Measurements from ENCODE around the gene KANTR. TPM values are rescaled to one million over a fixed set of nuclear protein-coding genes. Genes with fewer than 3 reads are reported as not detected.

Gene KANTR, protein sequence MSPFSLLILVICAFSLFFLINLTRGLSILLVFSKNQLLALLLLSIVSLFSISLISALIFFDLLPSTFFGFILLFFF
- total RNA-seq, result 1 to 10 TPM; 3.4 to 4.1 (median 3.6) TPM

DNA sequence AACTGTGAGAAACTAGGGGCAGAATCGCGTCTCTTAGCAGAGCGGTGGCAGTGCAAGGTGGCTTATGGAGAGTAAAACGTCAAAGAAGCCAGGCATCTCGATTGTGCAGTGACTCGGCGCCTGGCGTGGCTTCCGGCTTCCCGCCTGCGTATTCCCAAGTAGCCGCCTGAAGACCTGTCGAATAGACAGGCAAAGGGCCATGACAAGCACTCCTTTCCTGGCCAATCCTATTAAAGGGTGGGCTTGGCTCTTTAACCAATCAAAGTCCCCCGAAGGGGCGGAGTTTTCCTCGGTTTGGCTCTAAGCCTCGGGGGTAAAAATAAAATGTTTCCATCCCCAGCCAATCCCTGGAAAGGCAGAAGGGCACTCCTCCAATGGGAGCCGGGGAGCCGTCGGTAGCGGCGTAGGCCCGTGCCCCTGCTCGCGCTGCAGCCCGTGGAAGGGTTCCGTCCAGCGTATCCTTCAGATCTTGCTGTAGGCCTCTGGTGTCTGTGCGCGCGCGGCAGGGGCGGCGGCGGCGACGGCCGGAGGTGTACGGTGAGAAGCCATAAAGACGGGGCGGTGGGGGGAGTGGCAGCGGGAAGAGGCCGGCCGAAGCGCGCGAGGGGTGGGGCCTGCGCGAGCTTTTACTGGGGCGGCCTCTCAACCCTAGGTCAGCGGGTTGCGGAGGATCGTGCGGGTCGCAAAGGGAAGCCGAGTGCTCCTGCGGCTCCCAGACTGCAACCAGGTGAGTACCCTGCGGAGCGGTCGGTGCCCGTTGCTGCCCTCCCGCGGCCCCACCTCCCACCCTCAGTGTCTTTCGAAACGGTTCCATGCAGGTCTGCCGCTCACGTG is at the start of gene KANTR:
Gene KANTR (plus strand): TSS at position 395 of the 834 bp plus-strand sequence. CDS start 30,131 bp downstream, outside the sequence.
- H3K36me3 Mint-ChIP-seq (ENCODE audit: insufficient read depth), result no peaks in the 10 kb centered on the region
- H3K27me3 Mint-ChIP-seq (ENCODE audit: low read depth), result no peaks in the 10 kb centered on the region
- DNase-seq (peak; percentile 65), ATAC-seq (peak; percentile 87 to 90)
- peak within 1 kb of the TSS; percentile 88 for H3K4me3 Mint-ChIP-seq
- H3K4me1 Mint-ChIP-seq (ENCODE audit: low read depth), result peaks cover 22% of the 10 kb centered on the region
- H3K9me3 Mint-ChIP-seq, result no peaks in the 10 kb centered on the region

DNA sequence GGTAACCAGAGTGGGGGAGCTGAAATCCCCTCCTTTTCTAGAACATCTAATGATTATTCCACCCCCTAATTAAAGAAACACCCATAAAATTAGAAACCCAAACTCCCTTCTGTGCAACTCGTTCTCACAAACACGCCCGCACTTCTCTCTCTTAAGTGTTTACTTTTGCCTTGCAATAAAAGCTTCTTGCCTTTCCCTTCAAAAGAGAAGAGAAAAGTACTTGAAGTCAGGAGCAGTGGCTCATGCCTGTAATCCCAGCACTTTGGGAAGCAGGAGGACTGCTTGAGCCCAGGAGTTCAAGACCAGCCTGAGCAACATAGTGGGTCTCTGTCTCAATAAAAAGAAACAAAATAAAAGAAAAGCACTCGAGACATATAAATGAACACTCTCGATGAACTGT is 48.9 kb upstream of the KANTR start:
- Mint-ChIP-seq H3K9me3 (no peaks in the 10 kb centered on the region), H3K4me3 (no peak overlapping the region), H3K36me3 (ENCODE audit: insufficient read depth) (no peaks in the 10 kb centered on the region), H3K27me3 (ENCODE audit: low read depth) (peaks cover 3% of the 10 kb centered on the region), H3K4me1 (ENCODE audit: low read depth) (peaks cover 3% of the 10 kb centered on the region)
- DNase-seq (no peak), ATAC-seq (no peak)

DNA sequence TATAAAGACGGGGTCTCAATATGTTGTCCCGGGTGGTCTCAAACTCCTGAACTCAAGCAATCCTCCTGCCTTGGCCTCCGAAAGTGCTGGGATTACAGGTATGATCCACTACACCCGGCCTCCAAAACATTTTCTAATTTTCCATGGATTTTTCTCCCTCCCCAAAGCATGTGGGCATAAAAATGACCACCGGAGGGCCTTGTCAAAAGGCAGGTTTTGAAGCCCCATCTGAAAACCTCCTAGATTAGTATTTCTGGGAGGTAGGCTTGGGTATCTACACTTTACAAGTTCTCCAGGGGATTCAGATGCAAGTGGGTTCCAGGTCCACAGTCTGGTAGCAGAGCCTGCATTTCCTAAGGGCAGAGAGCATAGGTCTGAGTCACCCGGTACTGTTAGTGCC is 46.7 kb upstream of the KANTR start:
- H3K36me3 Mint-ChIP-seq (ENCODE audit: insufficient read depth), result no peaks in the 10 kb centered on the region
- no peak overlapping the region for H3K4me3 Mint-ChIP-seq
- no peak for ATAC-seq
- H3K4me1 Mint-ChIP-seq (ENCODE audit: low read depth), result peaks cover 3% of the 10 kb centered on the region
- peaks cover 7% of the 10 kb centered on the region for H3K27me3 Mint-ChIP-seq (ENCODE audit: low read depth)
- H3K9me3 Mint-ChIP-seq, result no peaks in the 10 kb centered on the region
- no peak for DNase-seq

DNA sequence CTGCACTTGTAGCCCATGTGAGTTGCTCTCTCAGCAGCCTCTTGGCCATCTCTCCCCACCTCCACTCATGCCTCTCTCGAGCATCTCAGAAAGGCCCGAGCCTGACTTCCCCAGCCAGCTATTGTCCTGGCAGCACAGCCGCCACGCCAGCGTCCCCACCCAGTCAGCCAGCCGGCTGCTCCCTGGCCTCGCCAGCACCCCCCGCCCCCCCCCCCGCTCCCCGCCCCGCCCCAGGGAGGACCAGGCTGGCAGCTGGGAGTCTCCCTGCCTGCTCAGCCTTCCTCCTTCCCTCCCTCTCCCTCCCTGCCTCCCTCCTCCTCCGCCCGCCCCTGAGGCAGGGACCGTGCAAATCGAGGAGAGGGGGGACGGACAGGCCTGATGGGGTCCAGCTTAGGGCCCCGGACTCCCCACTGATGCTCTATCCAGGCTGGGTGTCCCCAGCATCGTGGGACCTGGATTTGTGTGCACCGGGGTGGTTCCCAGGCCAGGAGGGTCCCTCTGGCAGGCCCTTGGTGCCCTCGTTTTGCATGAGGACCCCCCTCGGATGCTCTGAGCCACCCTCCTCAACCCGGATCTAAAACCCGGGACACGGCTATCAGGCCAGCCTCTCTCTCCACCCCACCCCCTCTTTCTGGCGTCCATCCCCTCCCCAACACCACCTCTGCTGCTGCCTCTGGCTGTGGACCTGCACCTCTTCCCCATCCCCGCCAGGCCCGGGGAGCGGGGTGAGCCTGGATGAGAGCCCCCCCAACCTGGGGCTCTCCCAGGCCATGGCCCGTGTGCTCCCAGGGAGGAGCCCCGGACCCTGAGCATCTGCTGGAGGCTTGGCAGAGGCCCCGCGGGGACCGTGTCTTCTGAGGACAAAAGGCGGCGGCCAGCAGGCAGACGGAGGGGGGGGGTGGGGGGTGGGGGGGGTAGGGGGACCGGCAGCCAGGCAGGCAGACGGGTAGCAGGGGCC is 45.5 kb upstream of the KANTR start, which contains the start of gene GPR173:
Gene GPR173 (plus strand): TSS at position 621 of the 958 bp plus-strand sequence. CDS start 27,833 bp downstream, outside the sequence.
- H3K4me3 Mint-ChIP-seq, result no peak within 1 kb of the TSS
- H3K36me3 Mint-ChIP-seq (ENCODE audit: insufficient read depth), result no peaks in the 10 kb centered on the region
- H3K9me3 Mint-ChIP-seq, result no peaks in the 10 kb centered on the region
- peaks cover 3% of the 10 kb centered on the region for H3K4me1 Mint-ChIP-seq (ENCODE audit: low read depth)
- ATAC-seq (peak in 1 of 2 donors; percentile 18), DNase-seq (no peak)
- H3K27me3 Mint-ChIP-seq (ENCODE audit: low read depth), result peaks cover 7% of the 10 kb centered on the region

DNA sequence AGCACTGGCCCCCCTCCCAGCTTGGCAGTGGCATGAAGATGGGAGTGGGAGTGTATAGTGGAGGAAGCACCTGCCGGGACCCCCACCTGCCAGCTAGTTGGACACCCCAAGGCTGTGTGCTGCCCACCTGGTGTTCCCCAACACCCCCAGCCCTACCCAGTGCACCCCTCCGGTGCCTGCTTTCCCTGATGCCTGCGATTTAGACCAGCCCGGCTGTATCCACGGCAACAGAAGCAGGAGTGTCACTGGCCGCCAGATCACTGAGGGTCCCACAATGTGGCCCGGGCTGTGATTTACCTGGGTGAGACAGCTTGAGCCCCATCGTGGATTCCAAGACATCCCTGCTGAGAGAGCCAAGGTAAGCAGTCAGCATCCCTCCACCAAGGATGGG is 44.8 kb upstream of the KANTR start:
- Mint-ChIP-seq H3K4me3 (no peak overlapping the region), H3K36me3 (ENCODE audit: insufficient read depth) (no peaks in the 10 kb centered on the region), H3K4me1 (ENCODE audit: low read depth) (peaks cover 3% of the 10 kb centered on the region), H3K27me3 (ENCODE audit: low read depth) (peaks cover 7% of the 10 kb centered on the region), H3K9me3 (no peaks in the 10 kb centered on the region)
- ATAC-seq (no peak), DNase-seq (no peak)

DNA sequence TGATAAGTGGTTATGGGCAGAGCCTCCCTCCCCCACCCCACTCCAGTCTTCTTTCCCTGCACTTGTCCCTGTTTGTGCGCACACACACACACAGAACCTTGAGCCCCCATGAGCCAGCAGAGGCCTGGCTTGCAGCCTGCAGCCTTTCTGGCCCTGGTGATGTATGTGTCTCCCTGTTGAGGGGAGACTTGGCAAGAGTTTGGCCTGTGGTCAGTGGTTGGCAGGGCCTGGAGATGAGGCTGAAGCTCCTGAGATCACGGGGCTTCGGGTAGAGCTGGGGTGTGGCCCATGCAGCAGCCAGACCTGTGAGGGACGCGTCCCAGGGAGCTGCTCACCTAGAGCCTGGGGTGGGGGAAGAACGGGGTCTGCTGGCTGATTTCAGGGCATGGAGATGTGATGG is 43.1 kb upstream of the KANTR start:
- Mint-ChIP-seq H3K27me3 (ENCODE audit: low read depth) (peaks cover 7% of the 10 kb centered on the region), H3K4me3 (no peak overlapping the region), H3K9me3 (no peaks in the 10 kb centered on the region), H3K36me3 (ENCODE audit: insufficient read depth) (no peaks in the 10 kb centered on the region), H3K4me1 (ENCODE audit: low read depth) (peaks cover 3% of the 10 kb centered on the region)
- no peak for DNase-seq
- ATAC-seq, result no peak

DNA sequence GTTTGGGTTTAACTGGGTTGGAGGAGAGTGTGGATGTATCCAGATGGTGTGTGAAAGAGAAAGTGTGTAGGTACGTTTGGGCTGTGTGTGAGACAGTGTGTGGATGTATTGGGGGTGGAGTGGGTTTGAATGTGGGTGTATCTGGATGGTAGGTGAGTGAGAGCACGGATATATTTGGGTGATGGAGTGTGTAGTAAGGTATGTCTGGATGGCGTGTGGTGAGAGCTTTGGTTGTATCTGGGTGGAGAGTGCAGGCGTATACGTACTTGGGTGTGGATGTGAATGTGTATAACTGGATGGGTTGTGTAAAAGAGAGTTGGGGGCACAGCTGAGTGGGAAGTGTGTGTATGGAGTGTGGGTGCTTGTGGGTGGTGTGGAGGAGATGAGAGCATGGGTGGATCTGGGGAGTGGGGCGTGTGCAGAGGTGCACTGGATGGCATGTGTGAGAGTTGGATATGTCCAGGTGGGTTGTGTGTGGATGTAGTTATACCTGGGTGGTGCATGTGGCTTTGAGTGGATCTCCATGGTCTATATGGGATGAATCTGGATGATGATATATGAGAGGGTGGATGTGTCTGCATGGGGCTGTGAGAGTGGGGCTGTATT is 38.6 kb upstream of the KANTR start:
- H3K27me3 Mint-ChIP-seq (ENCODE audit: low read depth), result peaks cover 2% of the 10 kb centered on the region
- no peaks in the 10 kb centered on the region for H3K4me1 Mint-ChIP-seq (ENCODE audit: low read depth)
- no peaks in the 10 kb centered on the region for H3K9me3 Mint-ChIP-seq
- H3K4me3 Mint-ChIP-seq, result no peak overlapping the region
- H3K36me3 Mint-ChIP-seq (ENCODE audit: insufficient read depth), result no peaks in the 10 kb centered on the region
- DNase-seq, result no peak
- ATAC-seq, result no peak

DNA sequence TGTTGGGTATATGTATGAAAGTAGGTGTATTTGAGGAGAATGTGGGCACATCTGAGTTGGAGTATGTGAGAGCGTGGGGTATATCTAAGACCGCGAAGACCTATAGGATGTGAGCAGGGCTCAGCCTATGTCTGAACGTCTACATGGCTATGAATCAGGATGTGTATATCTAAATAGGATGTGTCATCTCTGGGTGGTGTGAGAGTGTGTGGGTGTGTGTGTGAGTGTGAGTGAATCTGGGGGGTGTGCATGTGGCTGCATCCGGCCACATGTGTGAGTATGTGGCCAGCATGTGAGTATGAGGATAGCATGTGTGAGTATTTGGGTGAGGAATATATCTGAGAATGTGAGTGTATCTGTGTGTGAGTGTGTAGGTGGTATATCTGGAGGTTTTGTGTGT is 37.6 kb upstream of the KANTR start:
- no peaks in the 10 kb centered on the region for H3K9me3 Mint-ChIP-seq
- no peaks in the 10 kb centered on the region for H3K4me1 Mint-ChIP-seq (ENCODE audit: low read depth)
- H3K4me3 Mint-ChIP-seq, result no peak overlapping the region
- H3K27me3 Mint-ChIP-seq (ENCODE audit: low read depth), result no peaks in the 10 kb centered on the region
- ATAC-seq (peak; percentile 34 to 69), DNase-seq (no peak)
- no peaks in the 10 kb centered on the region for H3K36me3 Mint-ChIP-seq (ENCODE audit: insufficient read depth)

DNA sequence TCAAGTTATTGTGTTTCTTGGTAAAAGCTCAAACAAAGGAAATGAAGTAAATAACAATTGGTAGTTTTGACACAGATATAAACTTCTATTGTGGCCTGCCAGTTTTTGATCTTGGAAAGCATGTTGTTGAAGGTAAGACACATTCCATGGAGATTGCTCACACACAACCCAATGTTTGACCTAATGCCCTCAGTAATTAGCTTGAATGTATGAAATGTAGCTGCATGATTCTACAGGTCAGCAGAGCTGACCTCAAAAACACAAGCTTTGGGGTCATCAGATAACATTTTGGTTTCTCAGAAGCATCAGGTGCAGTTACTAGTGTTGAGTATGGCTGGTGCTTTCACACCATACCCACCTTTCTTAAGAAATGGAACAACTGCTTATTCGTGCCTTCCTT is 28.8 kb upstream of the KANTR start:
- Mint-ChIP-seq H3K9me3 (no peaks in the 10 kb centered on the region), H3K27me3 (ENCODE audit: low read depth) (no peaks in the 10 kb centered on the region), H3K4me3 (no peak overlapping the region), H3K4me1 (ENCODE audit: low read depth) (no peaks in the 10 kb centered on the region), H3K36me3 (ENCODE audit: insufficient read depth) (no peaks in the 10 kb centered on the region)
- ATAC-seq (no peak), DNase-seq (no peak)

DNA sequence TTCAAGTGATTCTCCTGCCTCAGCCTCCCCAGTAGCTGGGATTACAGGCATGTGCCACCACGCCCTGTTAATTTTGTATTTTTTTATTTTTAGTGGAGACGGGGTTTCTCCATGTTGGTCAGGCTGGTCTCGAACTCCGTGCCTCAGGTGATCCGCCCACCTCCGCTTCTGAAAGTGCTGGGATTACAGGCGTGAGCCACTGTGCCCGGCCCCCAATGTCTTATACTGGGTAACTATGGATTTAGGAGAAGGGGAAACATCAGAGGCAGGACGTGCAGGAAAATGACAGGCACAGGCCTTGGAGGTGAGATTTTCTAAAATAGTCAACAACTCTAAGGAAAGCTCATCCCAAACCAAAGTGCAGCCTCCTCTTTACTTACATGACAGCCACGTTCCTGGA is 22.9 kb upstream of the KANTR start:
- DNase-seq (no peak), ATAC-seq (no peak)
- peaks cover 17% of the 10 kb centered on the region for H3K4me1 Mint-ChIP-seq (ENCODE audit: low read depth)
- H3K9me3 Mint-ChIP-seq, result no peaks in the 10 kb centered on the region
- no peak overlapping the region for H3K4me3 Mint-ChIP-seq
- no peaks in the 10 kb centered on the region for H3K27me3 Mint-ChIP-seq (ENCODE audit: low read depth)
- no peaks in the 10 kb centered on the region for H3K36me3 Mint-ChIP-seq (ENCODE audit: insufficient read depth)

DNA sequence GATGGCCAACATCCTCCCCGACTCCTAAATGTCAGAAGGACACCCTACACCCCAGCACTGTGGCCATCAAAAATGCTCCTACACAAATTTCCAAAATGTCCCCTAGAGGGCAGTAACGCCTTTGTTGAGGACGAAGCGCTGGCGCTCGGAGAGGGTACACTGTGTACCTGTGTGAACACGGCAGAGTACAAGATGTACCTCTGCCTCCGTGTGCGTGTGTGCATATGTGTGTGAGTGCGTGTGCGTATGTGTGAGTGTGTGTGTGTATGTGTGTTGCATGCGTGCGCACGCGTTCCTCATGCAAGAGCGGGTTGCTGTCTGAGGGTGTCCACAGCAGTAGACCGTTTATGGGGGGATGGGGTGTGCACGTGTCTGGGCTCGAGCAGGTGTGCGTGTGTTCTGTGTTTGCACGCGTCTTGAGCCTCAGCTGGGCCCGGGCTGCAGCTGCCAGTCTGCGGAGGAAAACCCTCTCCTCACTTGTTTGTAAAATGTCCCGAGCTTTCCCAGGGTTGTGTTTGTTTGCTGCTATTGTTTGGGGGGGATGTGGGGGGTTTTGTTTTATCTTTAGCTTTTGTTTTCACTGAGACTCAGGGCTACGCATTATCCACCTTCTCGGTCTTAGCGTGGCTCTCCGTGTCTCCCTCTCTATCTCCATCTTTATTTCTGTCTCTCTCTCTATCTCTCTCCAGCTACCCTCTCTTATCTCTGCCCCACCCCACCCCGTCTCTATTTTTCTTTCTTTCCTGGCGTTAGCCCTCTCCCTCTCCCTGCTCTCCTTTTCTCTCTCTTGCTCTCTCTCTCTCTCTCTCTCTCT is 22.1 kb upstream of the KANTR start:
- DNase-seq, result peak; percentile 62

DNA sequence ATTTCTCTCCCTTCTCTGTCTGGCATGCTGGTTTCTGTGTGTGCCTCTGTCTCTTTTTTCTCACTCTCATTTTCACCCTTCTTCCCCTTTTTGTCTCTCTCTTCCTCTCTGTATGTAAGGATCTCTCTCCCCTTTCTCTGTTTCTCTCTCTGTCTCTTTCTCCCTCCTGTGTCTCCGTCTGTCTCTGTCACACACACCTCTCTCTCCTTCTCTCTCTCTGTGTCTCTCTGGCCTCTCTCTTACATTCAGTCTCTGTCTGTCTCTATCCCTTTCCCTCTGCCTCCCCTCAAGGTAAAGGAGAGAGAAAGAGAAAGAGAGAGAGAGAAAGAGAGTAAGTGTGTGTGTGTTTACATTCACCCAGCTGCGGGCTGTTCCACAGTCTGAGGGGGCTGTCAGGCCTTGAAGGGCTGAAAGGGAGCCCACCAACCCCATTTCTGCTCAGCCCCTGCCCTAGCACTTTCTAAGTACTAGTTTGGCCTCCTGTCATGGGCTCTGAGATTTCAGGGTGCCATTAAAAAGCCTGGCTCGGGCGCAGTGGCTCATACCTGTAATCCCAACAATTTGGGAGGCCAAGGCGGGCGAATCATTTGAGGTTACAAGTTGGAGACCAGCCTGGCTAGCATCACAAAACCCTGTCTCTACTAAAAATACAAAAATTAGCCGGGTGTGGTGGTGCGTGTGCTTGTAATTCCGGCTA is 21.4 kb upstream of the KANTR start:
- peak overlapping the region; percentile 80 for H3K4me3 Mint-ChIP-seq
- no peak for DNase-seq
- peaks cover 17% of the 10 kb centered on the region for H3K4me1 Mint-ChIP-seq (ENCODE audit: low read depth)
- no peaks in the 10 kb centered on the region for H3K9me3 Mint-ChIP-seq
- ATAC-seq, result peak; percentile 2
- no peaks in the 10 kb centered on the region for H3K36me3 Mint-ChIP-seq (ENCODE audit: insufficient read depth)
- no peaks in the 10 kb centered on the region for H3K27me3 Mint-ChIP-seq (ENCODE audit: low read depth)

More for the DNA sequence above, 22.1 kb upstream of the KANTR start:
- Mint-ChIP-seq H3K36me3 (ENCODE audit: insufficient read depth) (no peaks in the 10 kb centered on the region), H3K4me1 (ENCODE audit: low read depth) (peaks cover 17% of the 10 kb centered on the region), H3K4me3 (peak overlapping the region; percentile 80), H3K27me3 (ENCODE audit: low read depth) (no peaks in the 10 kb centered on the region), H3K9me3 (no peaks in the 10 kb centered on the region)
- ATAC-seq, result peak; percentile 85 to 92

DNA sequence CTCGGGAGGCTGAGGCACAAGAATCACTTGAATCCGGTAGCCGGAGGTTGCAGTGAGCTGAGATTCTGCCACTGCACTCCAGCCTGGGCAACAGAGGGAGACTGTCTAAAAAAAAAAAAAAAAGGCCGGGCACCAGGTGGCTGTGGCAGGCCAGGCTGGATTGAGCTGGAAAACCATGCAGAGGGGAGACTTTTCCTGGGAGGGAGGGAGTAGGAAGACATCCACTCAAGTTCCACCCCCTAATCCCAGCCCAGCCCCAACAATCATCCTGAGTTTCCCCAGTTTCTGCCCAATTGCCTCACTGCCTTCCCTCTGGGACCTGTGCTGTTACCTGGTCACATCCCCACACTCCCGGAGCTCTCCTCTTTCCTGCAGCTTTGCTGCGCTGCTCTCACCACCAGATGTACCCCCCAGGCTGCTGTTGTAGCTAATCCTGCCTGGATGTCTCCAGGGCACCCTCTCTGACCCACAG is 20.8 kb upstream of the KANTR start:
- no peak for ATAC-seq
- Mint-ChIP-seq H3K9me3 (no peaks in the 10 kb centered on the region), H3K27me3 (ENCODE audit: low read depth) (no peaks in the 10 kb centered on the region), H3K36me3 (ENCODE audit: insufficient read depth) (no peaks in the 10 kb centered on the region), H3K4me1 (ENCODE audit: low read depth) (peaks cover 17% of the 10 kb centered on the region), H3K4me3 (no peak overlapping the region)
- no peak for DNase-seq
